ENCODE data around the gene SMAD5.

Gene SMAD5

DNA sequence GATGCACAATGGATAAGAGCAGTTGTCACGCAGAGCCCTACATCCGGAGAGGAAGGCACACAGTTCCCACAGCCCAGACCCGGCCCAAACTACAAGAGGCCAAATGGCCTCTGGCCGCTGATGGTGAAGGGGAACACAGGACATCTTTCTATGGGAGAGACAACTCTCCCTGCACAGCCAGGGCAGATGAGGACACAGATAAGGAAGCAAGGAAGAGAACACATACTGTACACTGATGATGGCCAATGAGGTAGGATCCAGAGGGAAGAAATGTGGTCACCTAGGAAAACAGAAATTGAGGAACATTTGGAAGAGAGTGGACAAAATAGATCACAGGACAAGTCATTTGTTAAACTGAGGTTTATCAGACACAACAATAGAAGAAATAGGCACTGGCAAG lies 88.7 kb downstream of the SMAD5 start:
- ChIA-PET CTCF (no interaction called here), POLR2A (no interaction called here)
- H3K4me1 ChIP-seq (ENCODE audit: control insufficient read depth, insufficient read depth, low read length), result no peaks in the 10 kb centered on the region
- H3K27ac ChIP-seq (ENCODE audit: extremely low read depth, low read depth, low read length), result no peak overlapping the region
- H3K4me3 ChIP-seq (ENCODE audit: low read depth, low read length), result no peak overlapping the region
- no peaks in the 10 kb centered on the region for H3K36me3 ChIP-seq (ENCODE audit: control insufficient read depth in 2 of 2, insufficient read depth in 1 of 2, low read length in 2 of 2)
- TF ChIP-seq ZNF221 (tag by site-specific recombination; IDR thresholded peaks at IDR 0.05; ENCODE audit: borderline replicate concordance) (no peak), ZNF274 (IDR thresholded peaks at IDR 0.05; ENCODE audit: low read length) (no peak), ZNF274 (tag by site-specific recombination; IDR thresholded peaks at IDR 0.05; ENCODE audit: borderline replicate concordance) (peak; percentile 84; the same call in 1 of the 2 replicates)
- H3K9me3 ChIP-seq (ENCODE audit: control insufficient read depth, insufficient read depth, low read depth, low read length), result no peaks in the 10 kb centered on the region

- H3K36me3 ChIP-seq (ENCODE audit: control insufficient read depth in 2 of 2, insufficient read depth in 1 of 2, low read length in 2 of 2), result no peaks in the 10 kb centered on the region
- ChIA-PET CTCF (interaction anchor here (0.7 to 3.9 kb wide), 2 partner anchors 10 to 344 kb away, joined by 4 to 18 read pairs; no protein-coding TSS in a partner anchor), POLR2A (no interaction called here)
- no peak overlapping the region for H3K4me3 ChIP-seq (ENCODE audit: low read depth, low read length)
- no peaks in the 10 kb centered on the region for H3K9me3 ChIP-seq (ENCODE audit: control insufficient read depth, insufficient read depth, low read depth, low read length)
- TF ChIP-seq ZNF133 (tag by site-specific recombination; IDR thresholded peaks at IDR 0.05) (no peak), ZNF623 (tag by site-specific recombination; IDR thresholded peaks at IDR 0.05) (no peak), ZNF366 (tag by site-specific recombination; conservative IDR thresholded peaks at IDR 0.05) (no peak), SP3 (tag by site-specific recombination; IDR thresholded peaks at IDR 0.05) (no peak), PATZ1 (tag by site-specific recombination; IDR thresholded peaks at IDR 0.05) (no peak)
- TF ChIP-seq, protein P1, sequence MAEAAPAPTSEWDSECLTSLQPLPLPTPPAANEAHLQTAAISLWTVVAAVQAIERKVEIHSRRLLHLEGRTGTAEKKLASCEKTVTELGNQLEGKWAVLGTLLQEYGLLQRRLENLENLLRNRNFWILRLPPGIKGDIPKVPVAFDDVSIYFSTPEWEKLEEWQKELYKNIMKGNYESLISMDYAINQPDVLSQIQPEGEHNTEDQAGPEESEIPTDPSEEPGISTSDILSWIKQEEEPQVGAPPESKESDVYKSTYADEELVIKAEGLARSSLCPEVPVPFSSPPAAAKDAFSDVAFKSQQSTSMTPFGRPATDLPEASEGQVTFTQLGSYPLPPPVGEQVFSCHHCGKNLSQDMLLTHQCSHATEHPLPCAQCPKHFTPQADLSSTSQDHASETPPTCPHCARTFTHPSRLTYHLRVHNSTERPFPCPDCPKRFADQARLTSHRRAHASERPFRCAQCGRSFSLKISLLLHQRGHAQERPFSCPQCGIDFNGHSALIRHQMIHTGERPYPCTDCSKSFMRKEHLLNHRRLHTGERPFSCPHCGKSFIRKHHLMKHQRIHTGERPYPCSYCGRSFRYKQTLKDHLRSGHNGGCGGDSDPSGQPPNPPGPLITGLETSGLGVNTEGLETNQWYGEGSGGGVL (tag by site-specific recombination; IDR thresholded peaks at IDR 0.05), result no peak
- no peak overlapping the region for H3K27ac ChIP-seq (ENCODE audit: extremely low read depth, low read depth, low read length)
- H3K4me1 ChIP-seq (ENCODE audit: control insufficient read depth, insufficient read depth, low read length), result no peaks in the 10 kb centered on the region
Measured at GRCh38 chr5:136222580-136223235, 90.1 kb downstream of the SMAD5 start.

GRCh38 chr5:136225796-136226195 lies 93.2 kb downstream of the SMAD5 start:
- H3K36me3 ChIP-seq (ENCODE audit: control insufficient read depth in 2 of 2, insufficient read depth in 1 of 2, low read length in 2 of 2), result no peaks in the 10 kb centered on the region
- no peaks in the 10 kb centered on the region for H3K4me1 ChIP-seq (ENCODE audit: control insufficient read depth, insufficient read depth, low read length)
- CTCF ChIA-PET, result interaction anchor here (0.6 to 3.9 kb wide), 4 partner anchors 14 to 405 kb away, joined by 3 to 18 read pairs (median 4); no protein-coding TSS in a partner anchor
- POLR2A ChIA-PET, result no interaction called here
- no peaks in the 10 kb centered on the region for H3K9me3 ChIP-seq (ENCODE audit: control insufficient read depth, insufficient read depth, low read depth, low read length)
- H3K4me3 ChIP-seq (ENCODE audit: low read depth, low read length), result no peak overlapping the region
- H3K27ac ChIP-seq (ENCODE audit: extremely low read depth, low read depth, low read length), result no peak overlapping the region
- no peak for TF ChIP-seq ZBTB48 (tag by site-specific recombination; IDR thresholded peaks at IDR 0.05)
- no peak for TF ChIP-seq WT1 (tag by site-specific recombination; IDR thresholded peaks at IDR 0.05)
- TF ChIP-seq, protein P2, sequence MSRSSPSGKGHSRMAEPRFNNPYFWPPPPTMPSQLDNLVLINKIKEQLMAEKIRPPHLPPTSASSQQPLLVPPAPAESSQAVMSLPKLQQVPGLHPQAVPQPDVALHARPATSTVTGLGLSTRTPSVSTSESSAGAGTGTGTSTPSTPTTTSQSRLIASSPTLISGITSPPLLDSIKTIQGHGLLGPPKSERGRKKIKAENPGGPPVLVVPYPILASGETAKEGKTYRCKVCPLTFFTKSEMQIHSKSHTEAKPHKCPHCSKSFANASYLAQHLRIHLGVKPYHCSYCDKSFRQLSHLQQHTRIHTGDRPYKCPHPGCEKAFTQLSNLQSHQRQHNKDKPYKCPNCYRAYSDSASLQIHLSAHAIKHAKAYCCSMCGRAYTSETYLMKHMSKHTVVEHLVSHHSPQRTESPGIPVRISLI (tag by site-specific recombination; IDR thresholded peaks at IDR 0.05), result no peak
- no peak for TF ChIP-seq ZNF701 (tag by site-specific recombination; IDR thresholded peaks at IDR 0.05)
- no peak for TF ChIP-seq ZNF324 (tag by site-specific recombination; IDR thresholded peaks at IDR 0.05)
- TF ChIP-seq ZNF658 (tag by site-specific recombination; IDR thresholded peaks at IDR 0.05), result no peak
- no peak for TF ChIP-seq RBAK (tag by site-specific recombination; IDR thresholded peaks at IDR 0.05)
- no peak for TF ChIP-seq EGR2 (tag by site-specific recombination; IDR thresholded peaks at IDR 0.05; ENCODE audit: low read depth)
- TF ChIP-seq ZNF366 (tag by site-specific recombination; conservative IDR thresholded peaks at IDR 0.05), result no peak
- no peak for TF ChIP-seq ZNF544 (tag by site-specific recombination; IDR thresholded peaks at IDR 0.05)
- TF ChIP-seq, protein P3, sequence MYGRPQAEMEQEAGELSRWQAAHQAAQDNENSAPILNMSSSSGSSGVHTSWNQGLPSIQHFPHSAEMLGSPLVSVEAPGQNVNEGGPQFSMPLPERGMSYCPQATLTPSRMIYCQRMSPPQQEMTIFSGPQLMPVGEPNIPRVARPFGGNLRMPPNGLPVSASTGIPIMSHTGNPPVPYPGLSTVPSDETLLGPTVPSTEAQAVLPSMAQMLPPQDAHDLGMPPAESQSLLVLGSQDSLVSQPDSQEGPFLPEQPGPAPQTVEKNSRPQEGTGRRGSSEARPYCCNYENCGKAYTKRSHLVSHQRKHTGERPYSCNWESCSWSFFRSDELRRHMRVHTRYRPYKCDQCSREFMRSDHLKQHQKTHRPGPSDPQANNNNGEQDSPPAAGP (tag by site-specific recombination; IDR thresholded peaks at IDR 0.05), result no peak
- TF ChIP-seq SETDB1 (IDR thresholded peaks at IDR 0.05; ENCODE audit: insufficient read length, low read length), result no peak
- TF ChIP-seq HIC1 (tag by site-specific recombination; IDR thresholded peaks at IDR 0.05), result no peak
- TF ChIP-seq ZNF350 (tag by site-specific recombination; IDR thresholded peaks at IDR 0.05), result no peak
- TF ChIP-seq GLI4 (tag by site-specific recombination; IDR thresholded peaks at IDR 0.05), result no peak
- TF ChIP-seq, protein P4, sequence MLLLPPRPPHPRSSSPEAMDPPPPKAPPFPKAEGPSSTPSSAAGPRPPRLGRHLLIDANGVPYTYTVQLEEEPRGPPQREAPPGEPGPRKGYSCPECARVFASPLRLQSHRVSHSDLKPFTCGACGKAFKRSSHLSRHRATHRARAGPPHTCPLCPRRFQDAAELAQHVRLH (tag by site-specific recombination; IDR thresholded peaks at IDR 0.05), result no peak

Measured in HEK293 (cell line).